ENCODE data around the gene CARMIL1.

- TF ChIP-seq ZSCAN5A (tag by site-specific recombination; IDR thresholded peaks at IDR 0.05) (no peak), REST (tag by site-specific recombination; IDR thresholded peaks at IDR 0.05) (no peak), ZNF211 (tag by site-specific recombination; IDR thresholded peaks at IDR 0.05; ENCODE audit: low read depth) (no peak), CTCF (tag by site-specific recombination; IDR thresholded peaks at IDR 0.05) (no peak), ZNF423 (tag by site-specific recombination; IDR thresholded peaks at IDR 0.05) (no peak), PBX3 (CRISPR knock-in tag; IDR thresholded peaks at IDR 0.05) (no peak), ZBTB10 (tag by site-specific recombination; IDR thresholded peaks at IDR 0.05) (no peak), ZNF660 (tag by site-specific recombination; IDR thresholded peaks at IDR 0.05) (no peak), MYNN (tag by site-specific recombination; IDR thresholded peaks at IDR 0.05; ENCODE audit: borderline replicate concordance) (no peak), ZNF513 (tag by site-specific recombination; IDR thresholded peaks at IDR 0.05) (no peak), ZSCAN18 (tag by site-specific recombination; IDR thresholded peaks at IDR 0.05) (no peak)
Observed at GRCh38 chr6:25468881-25469280, 189.7 kb downstream of the CARMIL1 start.
